Measurements from ENCODE around the gene PRRT3. TPM values are rescaled to one million over a fixed set of nuclear protein-coding genes. Genes with fewer than 3 reads are reported as not detected.

The PRRT3 gene
- total RNA-seq, 1 experiment from 2014 or later = 19.5 TPM

- TF ChIP-seq CTCF (conservative IDR thresholded peaks at IDR 0.05) = no peak
- H3K4me1 ChIP-seq (ENCODE audit: insufficient read depth, low read length) = no peaks in the 10 kb centered on the region; the same call in 1 of the 2 replicates
- H4K8ac ChIP-seq (replicated peaks; ENCODE audit: insufficient read length, low read depth, low read length) = no peak overlapping the region
- peaks cover 5% of the 10 kb centered on the region for H3K27me3 Mint-ChIP-seq (ENCODE audit: low read depth)
- H4K20me1 ChIP-seq (ENCODE audit: control insufficient read depth, insufficient read depth, insufficient read length) = no peaks in the 10 kb centered on the region
- no peak overlapping the region for H4K5ac ChIP-seq (ENCODE audit: insufficient read length, low read depth, low read length)
- no peak overlapping the region for H4K91ac ChIP-seq (ENCODE audit: insufficient read length, low read depth, low read length)
- no peak overlapping the region for H3K27ac ChIP-seq (ENCODE audit: insufficient read length, low read depth, low read length)
- no peak overlapping the region for H2BK120ac ChIP-seq (ENCODE audit: low read depth, low read length, poor library complexity, severe bottlenecking)
- H3K4me2 ChIP-seq (ENCODE audit: insufficient read depth, insufficient read length, low read length) = peak overlapping the region; percentile 5
- no peak overlapping the region for H2BK15ac ChIP-seq (ENCODE audit: low read depth, low read length)
- H3K4me1 Mint-ChIP-seq = peaks cover 10 to 14% of the 10 kb centered on the region in 2 experiments
- no peak overlapping the region for H3T11ph ChIP-seq (ENCODE audit: low read length)
- peaks cover 7% of the 10 kb centered on the region for H3K23me2 ChIP-seq (ENCODE audit: insufficient read length, low read depth, low read length, poor library complexity, severe bottlenecking)
- H3K14ac ChIP-seq (ENCODE audit: insufficient read depth, low read length) = no peak overlapping the region; the same call in 1 of the 2 replicates
- no CpG with 5 or more reads among the region's 13 CpGs for WGBS (ENCODE audit: extremely low coverage, insufficient read length, low lambda C conversion rate)
- no peak overlapping the region for H2AK5ac ChIP-seq (ENCODE audit: insufficient read length, low read length)
- no peak overlapping the region for H2AFZ ChIP-seq (ENCODE audit: low read length)
- no peak overlapping the region for H3K23ac ChIP-seq (ENCODE audit: insufficient read length, low read depth, low read length)
- H3K9me3 Mint-ChIP-seq = peaks cover 0 to 4% of the 10 kb centered on the region in 2 experiments; a peak in 1 of 5 replicates
- no peak overlapping the region for H3K9ac ChIP-seq (ENCODE audit: extremely low read depth, insufficient read length, low read length)
- peak overlapping the region; percentile 43 for H3K18ac ChIP-seq (ENCODE audit: insufficient read length, low read depth, low read length)
- no peak overlapping the region for H2BK20ac ChIP-seq (ENCODE audit: low read depth, low read length, poor library complexity, severe bottlenecking)
- no peaks in the 10 kb centered on the region for H3K27me3 ChIP-seq (ENCODE audit: insufficient read depth, low read length)
- H2BK12ac ChIP-seq (ENCODE audit: insufficient read length, low read depth, low read length) = no peak overlapping the region
- peaks cover 5 to 24% (median 22%) of the 10 kb centered on the region in 3 experiments; a peak in 6 of 7 replicates for H3K36me3 Mint-ChIP-seq (ENCODE audit: insufficient read depth in 1 of 3, low read depth in 3 of 3)
- peak overlapping the region in 1 of 3 experiments; percentile 53; a peak in 1 of 7 replicates for H3K27ac Mint-ChIP-seq
- H3K4me3 Mint-ChIP-seq = peak overlapping the region; percentile 88 to 94
- no peak overlapping the region for H2BK5ac ChIP-seq (ENCODE audit: insufficient read length, low read length)
- no peaks in the 10 kb centered on the region for H3K79me2 ChIP-seq (ENCODE audit: insufficient read depth, low read length)
- H3K79me1 ChIP-seq (ENCODE audit: insufficient read depth, low read depth, low read length, poor library complexity, severe bottlenecking) = no peaks in the 10 kb centered on the region
- DNase-seq = no peak
- H3K4ac ChIP-seq (ENCODE audit: low read depth, low read length) = no peak overlapping the region; the same call in 1 of the 2 replicates
- H3K56ac ChIP-seq (ENCODE audit: insufficient read length, low read depth, low read length) = no peak overlapping the region
- no peaks in the 10 kb centered on the region for H3K9me3 ChIP-seq (ENCODE audit: control insufficient read depth, low read depth, low read length)
These were observed 19.7 kb downstream of the PRRT3 start for GRCh38 chr3:9932535-9932842.

Measured in H9 (cell line).